ENCODE results near the gene SRSF2.
A peak's percentile ranks its signal among the peaks of the same experiment; 100 is the strongest.
"Not testable (repeated sequence)": the region's sequence is repeated elsewhere in the genome, so short reads cannot be mapped to it uniquely, and the experiment has no call there.

SRSF2 gene

GRCh38 chr17:76720941-76721340, 16.2 kb downstream of the SRSF2 start:
- DNase-seq (ENCODE audit: low read depth) = no peak

- DNase-seq (ENCODE audit: low read depth) = no peak
Measured at GRCh38 chr17:76720211-76720610, 16.9 kb downstream of the SRSF2 start.

GRCh38 chr17:76718516-76718915, 18.6 kb downstream of the SRSF2 start:
- DNase-seq (ENCODE audit: low read depth) = no peak

- peak; percentile 98 for DNase-seq (ENCODE audit: low read depth)
Measured at GRCh38 chr17:76716839-76717215, 20.3 kb downstream of the SRSF2 start.

- DNase-seq (ENCODE audit: low read depth) = peak; percentile 100
Measured at GRCh38 chr17:76716146-76716838, 20.8 kb downstream of the SRSF2 start.

GRCh38 chr17:76715496-76715830, 21.7 kb downstream of the SRSF2 start:
- DNase-seq (ENCODE audit: low read depth) = no peak

- peak; percentile 45 for DNase-seq (ENCODE audit: low read depth)
Measured at GRCh38 chr17:76714822-76715495, 22.2 kb downstream of the SRSF2 start.

- no peak for DNase-seq (ENCODE audit: low read depth)
Measured at GRCh38 chr17:76714336-76714735, 22.8 kb downstream of the SRSF2 start.

- DNase-seq (ENCODE audit: low read depth) = no peak
Measured at GRCh38 chr17:76713765-76714164, 23.4 kb downstream of the SRSF2 start.

- not testable (repeated sequence) for DNase-seq (ENCODE audit: low read depth)
Measured at GRCh38 chr17:76712321-76712720, 24.8 kb downstream of the SRSF2 start.

GRCh38 chr17:76710863-76711611, 26.1 kb downstream of the SRSF2 start, which contains the start of gene MXRA7:
MXRA7 (minus strand) TSS chr17:76710965; CDS start chr17:76710946, 19 bp downstream.
- DNase-seq (ENCODE audit: low read depth) = peak; percentile 69

GRCh38 chr17:76709951-76710862, 26.9 kb downstream of the SRSF2 start:
- DNase-seq (ENCODE audit: low read depth) = not testable (repeated sequence)

- peak; percentile 97 for DNase-seq (ENCODE audit: low read depth)
Measured at GRCh38 chr17:76709077-76709950, 27.8 kb downstream of the SRSF2 start.

- no peak for DNase-seq (ENCODE audit: low read depth)
Measured at GRCh38 chr17:76707985-76708807, 28.9 kb downstream of the SRSF2 start.

- DNase-seq (ENCODE audit: low read depth) = no peak
Measured at GRCh38 chr17:76706817-76707216, 30.3 kb downstream of the SRSF2 start.

GRCh38 chr17:76704805-76705204, 32.3 kb downstream of the SRSF2 start:
- DNase-seq (ENCODE audit: low read depth) = no peak

- no peak for DNase-seq (ENCODE audit: low read depth)
Measured at GRCh38 chr17:76702941-76703637, 34.0 kb downstream of the SRSF2 start.

GRCh38 chr17:76702076-76702475, 35.1 kb downstream of the SRSF2 start:
- no peak for DNase-seq (ENCODE audit: low read depth)

- no peak for DNase-seq (ENCODE audit: low read depth)
Measured at GRCh38 chr17:76701471-76701967, 35.6 kb downstream of the SRSF2 start.
